Omental fat pad (tissue), 4 donors: ENCODE measurements around the gene BAHD1. TPM values are rescaled to one million over a fixed set of nuclear protein-coding genes. Genes with fewer than 3 reads are reported as not detected.
A peak's percentile ranks its signal among the peaks of the same experiment; 100 is the strongest.

ENCODE experiments used
- ATAC-seq: fragments of 150-250 bp; one replicate; pipeline ENCODE4 v1.9.1; 2016; ENCODE audit warnings: mild to moderate bottlenecking, moderate library complexity; ENCODE audit not compliant: low FRiP score
- DNase-seq: peaks from one replicate; pipeline ENCODE4 v3.0.0-alpha.2; 2019; ENCODE audit warnings: low spot score
- CTCF ChIP-seq, 3 donors: fragments of 450-650 bp; IDR thresholded peaks; one replicate each; pipeline ENCODE4 v1.5.1; 2016 to 2017; ENCODE audit warnings: antibody characterized with exemption in 3 of 3, mild to moderate bottlenecking in 3 of 3, moderate library complexity in 2 of 3
- total RNA-seq, 4 donors: library from RNA; depleted of rRNA; stranded (reverse); fragments of >200 nt; gene quantifications; one replicate each; pipeline ENCODE4 v1.1.0, GENCODE V29; 2016

BAHD1 gene
- total RNA-seq, 4 donors from 2014 or later: 9.7 to 17.4 (median 11.4) TPM

GRCh38 chr15:40498418-40498817, 57.7 kb downstream of the BAHD1 start:
- no peak for TF ChIP-seq CTCF (IDR thresholded peaks at IDR 0.05)
- DNase-seq (no peak), ATAC-seq (no peak)

- DNase-seq (no peak), ATAC-seq (no peak)
- no peak for TF ChIP-seq CTCF (IDR thresholded peaks at IDR 0.05)
These were observed 58.1 kb downstream of the BAHD1 start for GRCh38 chr15:40498891-40499290.

- TF ChIP-seq CTCF (IDR thresholded peaks at IDR 0.05): no peak
- DNase-seq (no peak), ATAC-seq (no peak)
These were observed 59.2 kb downstream of the BAHD1 start for GRCh38 chr15:40499931-40500330.

GRCh38 chr15:40500568-40501330, 60.0 kb downstream of the BAHD1 start:
- DNase-seq: no peak
- no peak for ATAC-seq
- TF ChIP-seq CTCF (IDR thresholded peaks at IDR 0.05): no peak

- DNase-seq (no peak), ATAC-seq (no peak)
These were observed 60.7 kb downstream of the BAHD1 start for GRCh38 chr15:40501487-40501886.

GRCh38 chr15:40506964-40507571, 66.3 kb downstream of the BAHD1 start:
- DNase-seq: peak; percentile 51
- peak; percentile 95 for ATAC-seq
- TF ChIP-seq CTCF (IDR thresholded peaks at IDR 0.05): no peak

More at GRCh38 chr15:40501487-40501886, 60.7 kb downstream of the BAHD1 start:
- TF ChIP-seq CTCF (IDR thresholded peaks at IDR 0.05): no peak

- DNase-seq (no peak), ATAC-seq (no peak)
- no peak for TF ChIP-seq CTCF (IDR thresholded peaks at IDR 0.05)
These were observed 67.5 kb downstream of the BAHD1 start for GRCh38 chr15:40508216-40508615.
